Progenitor cell of endocrine pancreas (in vitro differentiated cells): ENCODE measurements around the gene HERC3. TPM values are rescaled to one million over a fixed set of nuclear protein-coding genes. Genes with fewer than 3 reads are reported as not detected.

Source experiments
- DNase-seq: peaks from one replicate; pipeline ENCODE4 v3.0.0; 2021; ENCODE audit warnings: low spot score; ENCODE audit not compliant: unreplicated experiment
- H3K27ac Mint-ChIP-seq: 2 replicates; pipeline ENCODE4 v1.8.0; 2021; ENCODE audit warnings: mild to moderate bottlenecking, moderate library complexity, mixed read lengths
- H3K27me3 Mint-ChIP-seq: 2 replicates; pipeline ENCODE4 v1.8.0; 2021; ENCODE audit warnings: mixed read lengths
- H3K36me3 Mint-ChIP-seq: 2 replicates; pipeline ENCODE4 v1.8.0; 2022; ENCODE audit warnings: mixed read lengths; ENCODE audit not compliant: insufficient read depth
- H3K4me1 Mint-ChIP-seq: 2 replicates; pipeline ENCODE4 v1.8.0; 2021; ENCODE audit warnings: low read depth, mixed read lengths
- H3K4me3 Mint-ChIP-seq: 2 replicates; pipeline ENCODE4 v1.8.0; 2021; ENCODE audit warnings: low read depth, mild to moderate bottlenecking, moderate library complexity, mixed read lengths
- H3K9me3 Mint-ChIP-seq: 2 replicates; pipeline ENCODE4 v1.8.0; 2021; ENCODE audit warnings: low read depth, mixed read lengths
- CTCF ChIP-seq: fragments of 200-600 bp; sonication (generic); IDR thresholded peaks from one replicate; pipeline ENCODE4 v1.5.0; 2021; ENCODE audit warnings: antibody characterized with exemption, mild to moderate bottlenecking; ENCODE audit not compliant: unreplicated experiment
- total RNA-seq: library from RNA; stranded (reverse); gene quantifications from 2 replicates; pipeline ENCODE4 v1.2.1, GENCODE V29; 2021

The HERC3 gene
- total RNA-seq, 1 donor from 2014 or later: 7.1 TPM

GRCh38 chr4:88599298-88599697, 7.0 kb downstream of the HERC3 start:
- DNase-seq: no peak
- Mint-ChIP-seq H3K4me3 (no peak overlapping the region), H3K27me3 (peaks cover 15% of the 10 kb centered on the region), H3K27ac (no peak overlapping the region), H3K9me3 (peaks cover under 1% of the 10 kb centered on the region), H3K36me3 (peaks cover 3% of the 10 kb centered on the region), H3K4me1 (peaks cover 17% of the 10 kb centered on the region)
- no peak for TF ChIP-seq CTCF

GRCh38 chr4:88599714-88600113, 7.4 kb downstream of the HERC3 start:
- peaks cover 5% of the 10 kb centered on the region for H3K9me3 Mint-ChIP-seq

GRCh38 chr4:88600176-88600838, 8.0 kb downstream of the HERC3 start:
- no peak for TF ChIP-seq CTCF
- H3K9me3 Mint-ChIP-seq: peaks cover 8% of the 10 kb centered on the region

More at GRCh38 chr4:88599714-88600113, 7.4 kb downstream of the HERC3 start:
- peaks cover 17% of the 10 kb centered on the region for H3K4me1 Mint-ChIP-seq
- H3K4me3 Mint-ChIP-seq: no peak overlapping the region
- peaks cover 5% of the 10 kb centered on the region for H3K36me3 Mint-ChIP-seq
- peaks cover 11% of the 10 kb centered on the region for H3K27me3 Mint-ChIP-seq
- DNase-seq: no peak
- H3K27ac Mint-ChIP-seq: no peak overlapping the region
- no peak for TF ChIP-seq CTCF

GRCh38 chr4:88604978-88605678, 12.8 kb downstream of the HERC3 start:
- Mint-ChIP-seq H3K36me3 (peaks cover 19% of the 10 kb centered on the region), H3K27ac (no peak overlapping the region), H3K4me1 (no peaks in the 10 kb centered on the region), H3K27me3 (no peaks in the 10 kb centered on the region), H3K4me3 (no peak overlapping the region), H3K9me3 (peaks cover 11% of the 10 kb centered on the region)
- TF ChIP-seq CTCF: no peak
- no peak for DNase-seq

More at GRCh38 chr4:88600176-88600838, 8.0 kb downstream of the HERC3 start:
- no peak overlapping the region for H3K4me3 Mint-ChIP-seq
- DNase-seq: no peak
- peaks cover 11% of the 10 kb centered on the region for H3K27me3 Mint-ChIP-seq
- H3K27ac Mint-ChIP-seq: no peak overlapping the region
- peaks cover 6% of the 10 kb centered on the region for H3K36me3 Mint-ChIP-seq
- H3K4me1 Mint-ChIP-seq: peaks cover 17% of the 10 kb centered on the region

- TF ChIP-seq CTCF: no peak
- Mint-ChIP-seq H3K27ac (no peak overlapping the region), H3K4me3 (no peak overlapping the region), H3K4me1 (no peaks in the 10 kb centered on the region), H3K9me3 (peaks cover 11% of the 10 kb centered on the region), H3K36me3 (peaks cover 21% of the 10 kb centered on the region), H3K27me3 (no peaks in the 10 kb centered on the region)
- no peak for DNase-seq
Measured at GRCh38 chr4:88605736-88606135, 13.5 kb downstream of the HERC3 start.
